HEK293T (cell line): ENCODE data around the gene CLEC14A.

Experiments
- CTCF ChIA-PET: fragments of 350-600 bp; formaldehyde crosslinking; extraction: SDS; loops from one replicate; lab custom pipeline; 2021; ENCODE audit warnings: antibody characterized with exemption, inconsistent platforms; lab: Yijun Ruan, JAX
- POLR2A ChIA-PET: fragments of 350-600 bp; formaldehyde crosslinking; extraction: SDS; loops from one replicate; lab custom pipeline; 2020; ENCODE audit warnings: antibody characterized with exemption, inconsistent platforms; lab: Yijun Ruan, JAX
- DNase-seq: peaks from one replicate; pipeline ENCODE4 v3.0.0; 2012; ENCODE audit warnings: mixed read lengths; ENCODE audit errors: extremely low spot score
- ARNT ChIP-seq: fragments of 450-650 bp; IDR thresholded peaks from 2 replicates; pipeline ENCODE4 v1.6.1; 2017; ENCODE audit warnings: mild to moderate bottlenecking
- BHLHE40 ChIP-seq: fragments of 450-650 bp; IDR thresholded peaks from 2 replicates; pipeline ENCODE4 v1.6.1; 2016; ENCODE audit warnings: mild to moderate bottlenecking, moderate library complexity, borderline replicate concordance
- CTBP1 ChIP-seq: fragments of 450-650 bp; IDR thresholded peaks from 2 replicates; pipeline ENCODE4 v1.6.1; 2016; ENCODE audit warnings: borderline replicate concordance
- ELF4 ChIP-seq: fragments of 450-650 bp; IDR thresholded peaks from 2 replicates; pipeline ENCODE4 v1.6.1; 2017; ENCODE audit warnings: antibody characterized with exemption
- FOXA1 ChIP-seq: fragments of 450-650 bp; IDR thresholded peaks from 2 replicates; pipeline ENCODE4 v1.6.1; 2016; ENCODE audit warnings: mild to moderate bottlenecking
- FOXK2 ChIP-seq: fragments of 450-650 bp; IDR thresholded peaks from 2 replicates; pipeline ENCODE4 v1.6.1; 2016; ENCODE audit warnings: mild to moderate bottlenecking
- FOXM1 ChIP-seq: fragments of 450-650 bp; IDR thresholded peaks from 2 replicates; pipeline ENCODE4 v1.6.1; 2017; ENCODE audit warnings: mild to moderate bottlenecking, borderline replicate concordance
- HDGF ChIP-seq: fragments of 450-650 bp; IDR thresholded peaks from 2 replicates; pipeline ENCODE4 v1.6.1; 2017; ENCODE audit warnings: antibody characterized with exemption, borderline replicate concordance
- L3MBTL2 ChIP-seq: fragments of 450-650 bp; conservative IDR thresholded peaks from 2 replicates; pipeline ENCODE4 v1.6.1; 2016; ENCODE audit warnings: mild to moderate bottlenecking
- LEF1 ChIP-seq: fragments of 450-650 bp; IDR thresholded peaks from 2 replicates; pipeline ENCODE4 v1.6.1; 2017; ENCODE audit warnings: mild to moderate bottlenecking, borderline replicate concordance
- NFRKB ChIP-seq: fragments of 450-650 bp; IDR thresholded peaks from 2 replicates; pipeline ENCODE4 v1.6.1; 2016; ENCODE audit warnings: mild to moderate bottlenecking, moderate library complexity
- PKNOX1 ChIP-seq: fragments of 450-650 bp; IDR thresholded peaks from 2 replicates; pipeline ENCODE4 v1.6.1; 2016
- SP1 ChIP-seq: fragments of 450-650 bp; IDR thresholded peaks from 2 replicates; pipeline ENCODE4 v1.6.1; 2017
- SUZ12 ChIP-seq: fragments of 450-650 bp; IDR thresholded peaks from 2 replicates; pipeline ENCODE4 v1.6.1; 2016; ENCODE audit warnings: mild to moderate bottlenecking
- TARDBP ChIP-seq: fragments of 450-650 bp; IDR thresholded peaks from 2 replicates; pipeline ENCODE4 v1.6.1; 2016
- ZNF384 ChIP-seq: fragments of 450-650 bp; IDR thresholded peaks from 2 replicates; pipeline ENCODE4 v1.6.1; 2016

Gene CLEC14A

GRCh38 chr14:38254571-38255407 is 1.1 kb downstream of the CLEC14A start:
- POLR2A ChIA-PET: no interaction called here
- CTCF ChIA-PET: interaction anchor here (0.6 kb wide), 1 partner anchor 107 kb away, joined by 5 read pairs; no protein-coding TSS in a partner anchor
- DNase-seq: no peak
- no peak for TF ChIP-seq FOXK2
- TF ChIP-seq SP1: no peak
- TF ChIP-seq NFRKB: no peak
- no peak for TF ChIP-seq FOXA1
- no peak for TF ChIP-seq ELF4
- TF ChIP-seq ARNT: no peak

GRCh38 chr14:38253676-38254075 is 2.2 kb downstream of the CLEC14A start:
- TF ChIP-seq TARDBP (no peak), BHLHE40 (no peak), LEF1 (no peak), SP1 (no peak), ZNF384 (no peak), FOXM1 (no peak), FOXK2 (no peak), ARNT (no peak), CTBP1 (no peak), L3MBTL2 (no peak), SUZ12 (no peak), PKNOX1 (no peak), NFRKB (no peak), FOXA1 (no peak), ELF4 (no peak), HDGF (no peak)
- ChIA-PET POLR2A (no interaction called here), CTCF (no interaction called here)
- DNase-seq: no peak

- TF ChIP-seq BHLHE40 (no peak), SUZ12 (no peak), ELF4 (no peak), CTBP1 (no peak)
- ChIA-PET POLR2A (no interaction called here), CTCF (no interaction called here)
- no peak for DNase-seq
These were observed 3.7 kb downstream of the CLEC14A start for GRCh38 chr14:38252066-38252710.

GRCh38 chr14:38250331-38250730 is 5.6 kb downstream of the CLEC14A start:
- no peak for DNase-seq
- ChIA-PET POLR2A (no interaction called here), CTCF (no interaction called here)
- TF ChIP-seq ARNT: no peak
- no peak for TF ChIP-seq PKNOX1
- TF ChIP-seq FOXK2: no peak
- TF ChIP-seq LEF1: no peak
- no peak for TF ChIP-seq FOXA1
- TF ChIP-seq CTBP1: no peak
- TF ChIP-seq BHLHE40: no peak
- no peak for TF ChIP-seq ZNF384
- TF ChIP-seq ELF4: no peak
- no peak for TF ChIP-seq TARDBP
- no peak for TF ChIP-seq SP1
- no peak for TF ChIP-seq NFRKB
- no peak for TF ChIP-seq L3MBTL2
- no peak for TF ChIP-seq SUZ12
- no peak for TF ChIP-seq FOXM1
- TF ChIP-seq HDGF: no peak

GRCh38 chr14:38248321-38249028 is 7.4 kb downstream of the CLEC14A start:
- no peak for DNase-seq
- CTCF ChIA-PET: no interaction called here

More at GRCh38 chr14:38248321-38249028, 7.4 kb downstream of the CLEC14A start:
- POLR2A ChIA-PET: no interaction called here
- TF ChIP-seq ZNF384 (no peak), ELF4 (no peak), CTBP1 (no peak), HDGF (no peak), SUZ12 (no peak), ARNT (no peak), LEF1 (no peak), TARDBP (no peak), BHLHE40 (no peak), PKNOX1 (no peak), FOXM1 (no peak), L3MBTL2 (no peak), FOXK2 (no peak), NFRKB (no peak), FOXA1 (no peak), SP1 (no peak)
